Stimulated activated CD4-positive, alpha-beta T cell treated with anti-CD3 and anti-CD28 coated beads, Interleukin-15, amount 100 ng/mL, for 24 hours (primary cell): Measurements from ENCODE around the gene DCTN5.
"Not testable (repeated sequence)": the region's sequence is repeated elsewhere in the genome, so short reads cannot be mapped to it uniquely, and the experiment has no call there.

Experiments
- DNase-seq: peaks from one replicate; pipeline ENCODE4 v3.0.0-alpha.2; 2020

DCTN5 gene

DNA sequence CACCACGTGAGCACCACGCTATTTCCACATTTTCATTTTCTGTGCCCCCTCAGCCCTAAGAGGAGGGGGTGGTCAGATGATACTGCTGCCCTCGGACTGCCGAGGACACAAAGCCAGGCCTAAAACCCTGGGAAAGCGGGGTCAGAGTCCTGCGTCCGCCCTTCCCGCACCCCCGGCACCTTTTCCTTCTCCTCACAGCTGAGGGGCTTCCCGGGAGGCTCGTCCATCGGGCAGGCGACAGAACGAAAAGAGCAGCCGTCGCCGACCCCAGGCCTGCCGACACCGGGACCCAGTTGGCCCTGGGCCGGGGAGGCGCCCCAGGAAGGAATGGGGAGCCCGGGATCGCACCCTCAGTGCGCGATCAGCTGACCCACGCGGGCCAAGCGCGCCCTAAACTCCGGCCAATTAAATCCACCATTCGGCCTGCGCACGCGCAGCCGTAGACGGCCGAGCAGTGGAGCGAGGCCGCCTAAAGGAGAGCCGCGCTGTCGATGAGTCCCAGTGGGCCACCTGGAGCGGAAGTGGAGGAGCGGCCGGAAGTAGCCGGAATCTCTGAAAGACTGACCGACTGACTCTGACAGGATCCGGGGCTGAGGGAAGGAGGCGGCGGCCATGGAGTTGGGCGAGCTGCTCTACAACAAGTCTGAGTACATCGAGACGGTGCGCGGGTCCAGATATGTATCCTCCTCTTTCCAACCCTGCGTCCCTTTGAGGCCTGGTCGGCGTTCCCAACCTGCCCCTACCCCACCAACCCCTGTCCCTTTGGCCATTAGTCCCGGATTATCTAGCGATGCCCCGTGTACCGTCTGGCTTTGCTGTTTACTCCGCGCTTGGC is at the start of gene DCTN5, which contains the start of gene PALB2:
Gene DCTN5, plus strand, starts transcription at position 536 of the 835 bp plus-strand sequence. Its CDS starts 77 bp downstream, at position 613.
Gene PALB2, minus strand, starts transcription at position 380 of the 835 bp plus-strand sequence. Its CDS starts 153 bp downstream, at position 227.
- DNase-seq = peak; percentile 94

GRCh38 chr16:23594186-23594585 is 47.1 kb upstream of the DCTN5 start:
- DNase-seq = no peak

DNA sequence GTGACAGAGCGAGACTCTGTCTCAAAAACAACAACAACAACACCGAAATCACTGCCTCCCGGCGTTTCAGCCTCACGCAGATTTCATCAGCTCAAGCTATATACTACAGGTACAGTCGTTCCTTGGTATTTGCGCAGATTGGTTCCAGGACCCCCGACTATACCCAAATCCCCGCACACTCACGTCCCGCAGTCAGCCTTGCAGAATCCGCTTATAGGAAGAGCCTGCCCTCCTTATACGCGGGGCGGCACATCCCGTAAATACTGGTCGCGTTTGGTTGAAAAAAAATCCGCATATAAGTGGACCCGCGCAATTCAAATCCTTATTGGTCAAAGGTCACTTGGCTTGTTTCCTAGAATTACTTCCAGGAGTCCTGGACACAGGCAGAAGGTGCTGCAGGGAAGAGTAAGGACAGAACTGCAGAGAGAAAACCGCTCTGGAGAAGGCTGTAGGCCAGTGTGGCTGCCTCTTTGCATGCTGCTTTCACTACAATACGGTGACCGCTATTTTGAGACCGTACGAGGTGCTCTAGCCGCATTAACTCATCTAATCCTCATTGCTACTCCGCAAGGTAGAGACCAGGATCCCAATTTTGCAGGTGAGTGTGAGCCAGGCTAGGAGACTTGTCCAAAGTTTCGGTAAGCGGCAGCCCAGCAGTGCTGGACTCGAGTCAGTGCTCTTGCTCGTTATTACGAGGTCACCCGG is 45.9 kb upstream of the DCTN5 start:
- no peak for DNase-seq

DNA sequence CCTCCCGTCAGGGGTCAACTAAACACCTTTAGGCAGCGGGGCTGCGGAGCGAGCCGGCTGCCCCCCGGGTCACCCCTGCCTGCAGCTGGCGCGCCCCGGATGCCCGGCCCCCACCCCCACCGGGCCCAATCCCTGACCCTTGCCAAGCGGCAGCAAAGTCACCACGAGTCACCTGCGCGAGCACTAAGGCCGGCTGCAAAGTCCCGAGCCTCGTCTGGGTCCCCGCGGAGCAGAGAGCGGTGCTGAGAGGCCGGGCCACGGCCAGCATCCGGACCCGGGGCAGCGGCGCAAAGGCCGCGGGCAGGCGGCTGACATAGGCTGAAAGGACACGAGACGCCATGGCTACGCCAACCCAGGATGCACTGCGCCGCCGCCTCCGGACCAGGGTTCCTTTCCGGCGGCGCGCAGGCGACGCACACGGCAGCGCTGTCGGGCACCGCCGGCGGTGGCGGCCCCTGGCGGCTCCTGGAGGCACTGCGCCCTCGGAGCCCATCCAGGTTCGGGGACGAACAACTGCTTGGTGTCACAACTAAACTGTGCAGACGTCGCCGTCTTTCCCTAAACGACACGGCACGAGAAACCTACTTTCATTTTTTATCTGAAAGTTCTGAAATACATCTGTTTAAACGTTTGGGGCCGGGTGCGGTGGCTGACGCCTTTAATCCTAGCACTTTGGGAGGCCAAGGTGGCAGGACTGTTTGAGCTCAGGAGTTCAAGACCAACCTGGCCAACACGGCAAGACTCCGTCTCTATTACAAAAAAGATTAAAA is 45.1 kb upstream of the DCTN5 start, which contains the start of gene NDUFAB1:
Gene NDUFAB1, minus strand, starts transcription at position 366 of the 770 bp plus-strand sequence. Its CDS starts 26 bp downstream, at position 340.
- DNase-seq = peak; percentile 93

GRCh38 chr16:23597003-23597756 is 44.1 kb upstream of the DCTN5 start:
- DNase-seq = peak; percentile 17

DNA sequence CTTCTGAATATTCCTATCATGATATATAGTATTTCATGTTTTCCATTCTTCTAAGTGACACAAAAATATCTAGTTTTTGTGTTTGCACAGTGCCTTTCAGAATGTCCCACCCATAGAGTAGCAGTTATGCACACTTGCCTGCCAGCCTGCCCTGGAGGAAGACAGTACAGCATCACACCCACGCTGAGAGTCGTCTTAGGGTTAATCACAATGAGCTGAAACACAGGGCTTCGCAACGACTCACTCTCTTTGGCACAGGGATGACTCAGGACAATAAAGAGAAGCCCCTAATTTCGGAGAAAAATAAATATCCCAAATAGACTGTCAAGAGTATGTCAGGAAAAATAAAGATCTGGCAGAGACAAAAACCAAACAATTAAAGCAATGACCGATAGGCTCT is 33.5 kb upstream of the DCTN5 start:
- no peak for DNase-seq

DNA sequence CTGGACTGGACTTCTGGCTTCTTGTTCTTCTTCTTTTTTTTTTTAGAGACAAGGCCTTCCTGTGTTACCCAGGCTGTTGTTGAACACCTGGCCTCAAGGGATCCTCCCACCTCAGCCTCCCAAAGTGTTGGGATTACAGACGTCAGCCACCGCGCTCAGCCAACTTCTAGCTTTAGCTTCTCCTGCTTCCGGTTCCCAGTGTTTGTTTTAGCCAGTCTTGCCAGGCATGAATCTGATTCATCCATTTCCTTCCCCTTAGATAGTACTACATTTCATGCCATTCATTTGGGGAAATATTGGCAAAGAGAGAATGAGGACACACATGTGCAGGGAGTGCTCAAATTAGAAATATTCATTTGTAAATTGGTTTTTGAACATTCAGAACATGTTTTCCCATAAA is 33.1 kb upstream of the DCTN5 start:
- no peak for DNase-seq

- DNase-seq = no peak
Measured at GRCh38 chr16:23609929-23610328, 31.3 kb upstream of the DCTN5 start.

DNA sequence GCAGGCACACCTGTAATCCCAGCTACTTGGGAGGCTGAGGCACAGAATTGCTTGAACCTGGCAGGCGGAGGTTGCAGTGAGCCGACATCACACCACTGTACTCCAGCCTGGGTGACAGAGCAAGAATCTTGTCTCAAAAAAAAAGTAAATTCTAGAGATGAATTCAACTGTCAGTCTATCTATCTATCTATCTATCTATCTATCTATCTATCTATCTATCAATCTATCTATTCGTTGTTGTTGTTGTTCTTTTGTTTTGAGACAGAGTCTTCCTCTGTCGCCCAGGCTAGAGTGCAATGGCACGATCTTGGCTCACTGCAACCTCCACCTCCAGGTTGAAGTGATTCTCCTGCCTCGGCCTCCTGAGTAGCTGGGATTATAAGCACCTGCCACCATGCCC is 30.4 kb upstream of the DCTN5 start:
- DNase-seq = not testable (repeated sequence)

- no peak for DNase-seq
Measured at GRCh38 chr16:23611936-23612335, 29.3 kb upstream of the DCTN5 start.

- no peak for DNase-seq
Measured at GRCh38 chr16:23615805-23616204, 25.5 kb upstream of the DCTN5 start.

DNA sequence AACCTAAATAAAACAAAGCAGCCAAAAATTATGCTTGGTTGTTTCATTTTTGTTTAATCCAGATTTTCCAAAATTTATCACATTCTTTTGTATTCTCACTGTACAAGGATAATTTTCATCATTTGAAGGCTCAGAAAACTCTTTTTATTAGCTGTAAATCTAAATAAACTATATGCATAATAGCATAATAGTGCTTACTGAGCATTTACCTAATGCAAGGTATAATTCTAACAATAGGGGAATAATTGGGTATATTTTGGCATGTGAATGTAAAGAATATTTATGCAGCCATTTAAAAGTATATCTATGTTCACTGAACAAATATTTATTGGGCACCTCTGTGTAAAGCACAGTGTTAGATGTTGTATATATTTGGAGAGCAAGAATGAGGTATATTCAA is 17.2 kb upstream of the DCTN5 start:
- DNase-seq = no peak

DNA sequence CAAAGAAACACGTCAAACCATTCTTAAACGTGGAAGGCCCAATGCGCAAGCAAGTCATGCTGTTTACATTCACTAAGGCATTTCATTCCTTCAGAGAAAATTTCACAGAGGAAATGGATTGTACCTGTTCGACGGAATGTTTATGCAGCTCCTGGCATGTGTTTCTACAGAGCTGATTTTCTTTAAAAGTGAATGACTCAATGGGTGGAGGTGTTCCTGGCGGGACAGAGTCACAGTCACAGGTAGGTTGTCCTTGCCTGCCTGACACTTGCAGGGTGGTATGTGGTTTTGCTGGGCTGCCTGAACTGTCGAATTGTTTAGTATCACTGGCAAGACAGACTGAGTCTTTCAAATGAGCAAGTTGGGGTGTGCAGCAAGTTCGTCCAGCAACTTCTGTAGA is 11.8 kb upstream of the DCTN5 start:
- DNase-seq = no peak

DNA sequence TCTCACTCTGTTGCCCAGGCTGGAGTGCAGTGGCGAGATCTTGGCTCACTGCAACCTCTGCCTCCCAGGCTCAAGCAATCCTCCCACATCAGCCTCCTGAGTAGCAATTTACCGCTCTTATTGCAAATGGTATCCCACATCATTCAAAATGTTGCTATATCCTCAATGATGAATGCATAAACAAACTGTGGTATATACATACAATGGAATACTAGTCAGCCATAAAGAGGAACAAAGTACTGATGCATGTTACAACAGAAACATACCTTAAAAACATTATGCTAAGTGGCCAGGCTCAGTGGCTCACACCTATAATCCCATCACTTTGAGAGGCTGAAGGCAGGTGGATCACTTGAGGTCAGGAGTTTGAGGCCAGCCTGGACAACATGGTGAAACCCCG is 9.4 kb upstream of the DCTN5 start:
- DNase-seq = not testable (repeated sequence)

- no peak for DNase-seq
Measured at GRCh38 chr16:23634461-23635036, 6.7 kb upstream of the DCTN5 start.

GRCh38 chr16:23635958-23636357 is 5.3 kb upstream of the DCTN5 start:
- DNase-seq = no peak

DNA sequence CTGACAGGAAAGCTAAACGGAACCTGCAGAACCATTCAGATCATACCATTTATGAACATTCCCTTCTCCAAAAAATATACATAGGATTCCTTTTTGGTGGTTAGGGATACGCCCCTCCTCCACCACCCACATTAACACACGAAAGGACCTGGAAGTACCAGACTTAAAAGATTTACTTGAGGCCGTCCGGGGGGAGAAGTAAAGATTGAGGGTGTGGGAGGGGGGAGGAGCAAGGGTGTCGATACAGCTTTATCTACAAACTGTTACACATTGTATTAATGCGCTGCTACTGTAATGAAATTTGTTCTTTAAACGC is 693 bp upstream of the DCTN5 start:
- DNase-seq = peak; percentile 24

GRCh38 chr16:23642246-23642774 is 1.0 kb downstream of the DCTN5 start:
- DNase-seq = no peak

- peak; percentile 11 for DNase-seq
Measured at GRCh38 chr16:23650674-23651416, 9.6 kb downstream of the DCTN5 start.

DNA sequence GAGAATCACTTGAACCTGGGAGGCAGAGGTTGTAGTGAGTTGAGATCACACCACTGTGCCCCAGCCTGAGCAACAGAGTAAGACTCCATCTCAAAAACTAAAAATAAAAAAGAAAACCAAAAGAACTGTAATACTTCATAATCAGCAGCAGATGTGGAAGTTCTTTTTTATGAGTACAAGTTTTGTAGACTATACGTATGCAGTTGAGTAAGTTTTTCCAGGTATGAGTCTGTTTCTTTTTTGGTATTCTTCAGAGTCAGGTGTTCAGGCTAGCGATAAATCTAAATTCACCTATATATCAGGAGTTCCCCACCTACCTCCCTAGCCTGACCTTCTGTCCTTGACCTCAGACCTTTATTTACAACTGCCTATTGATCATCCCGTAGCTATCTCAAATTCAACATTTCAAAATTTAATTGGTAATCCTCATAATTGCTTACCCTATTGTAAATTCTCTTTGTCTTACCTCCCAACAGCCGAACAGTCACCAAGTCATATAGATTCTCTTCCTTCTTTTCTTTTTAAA is 10.7 kb downstream of the DCTN5 start:
- DNase-seq = no peak

DNA sequence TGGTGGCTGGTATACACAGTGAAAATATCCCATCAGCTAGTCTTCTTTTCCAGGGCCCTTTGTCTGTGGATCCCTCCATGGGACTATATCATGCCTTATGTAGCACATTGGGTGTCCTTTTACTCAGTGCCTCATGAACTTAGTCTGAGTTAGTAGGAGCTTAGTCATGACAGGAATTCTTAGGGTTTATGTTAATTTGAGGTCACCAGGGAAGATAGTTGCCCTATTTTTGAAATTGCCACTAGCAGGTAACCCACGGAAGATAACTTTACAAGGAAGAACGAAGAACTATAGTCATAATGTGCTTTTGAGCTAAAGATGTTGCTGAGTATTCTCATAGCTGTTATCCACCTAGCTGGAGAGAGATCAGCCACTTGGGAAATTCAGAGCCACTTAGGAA is 22.7 kb downstream of the DCTN5 start:
- no peak for DNase-seq
